ENCODE results near the gene CDH23. TPM values are rescaled to one million over a fixed set of nuclear protein-coding genes. Genes with fewer than 3 reads are reported as not detected.

The CDH23 gene
- total RNA-seq, 1 experiment from 2014 or later, result 0.34 TPM

- Histone ChIP-seq H3K27me3 (replicated peaks; ENCODE audit: control insufficient read depth, insufficient read depth, low read length) (no peaks in the 10 kb centered on the region), H3K4me1 (peaks cover 21% of the 10 kb centered on the region; the same call in 1 of the 2 replicates), H3K9me3 (no peaks in the 10 kb centered on the region), H3K4me3 (ENCODE audit: low read depth, low read length) (no peak overlapping the region), H3K36me3 (ENCODE audit: control insufficient read depth, insufficient read depth, low read length) (no peaks in the 10 kb centered on the region)
- Mint-ChIP-seq H3K27me3 (ENCODE audit: insufficient read depth, unreplicated experiment) (peaks cover 3% of the 10 kb centered on the region), H3K4me3 (ENCODE audit: unreplicated experiment) (peak overlapping the region; percentile 23), H3K9me3 (ENCODE audit: unreplicated experiment) (no peaks in the 10 kb centered on the region), H3K4me1 (ENCODE audit: low read depth, unreplicated experiment) (peaks cover 14% of the 10 kb centered on the region), H3K36me3 (ENCODE audit: insufficient read depth, unreplicated experiment) (no peaks in the 10 kb centered on the region), H3K27ac (ENCODE audit: unreplicated experiment) (no peak overlapping the region)
- ChIA-PET CTCF (interaction anchor here (3.8 kb wide), 1 partner anchor 57 kb away, joined by 50 read pairs; the partner anchor contains the start of gene SLC29A3), POLR2A (interaction anchor here (0.7 to 1.6 kb wide), 3 partner anchors 27 to 56 kb away, joined by 3 to 11 read pairs (median 6); partner anchors contain the start of gene SLC29A3)
- DNase-seq, result no peak
- no TSS peak for BruUV-seq (replicated peaks)
- TF ChIP-seq, protein P1, sequence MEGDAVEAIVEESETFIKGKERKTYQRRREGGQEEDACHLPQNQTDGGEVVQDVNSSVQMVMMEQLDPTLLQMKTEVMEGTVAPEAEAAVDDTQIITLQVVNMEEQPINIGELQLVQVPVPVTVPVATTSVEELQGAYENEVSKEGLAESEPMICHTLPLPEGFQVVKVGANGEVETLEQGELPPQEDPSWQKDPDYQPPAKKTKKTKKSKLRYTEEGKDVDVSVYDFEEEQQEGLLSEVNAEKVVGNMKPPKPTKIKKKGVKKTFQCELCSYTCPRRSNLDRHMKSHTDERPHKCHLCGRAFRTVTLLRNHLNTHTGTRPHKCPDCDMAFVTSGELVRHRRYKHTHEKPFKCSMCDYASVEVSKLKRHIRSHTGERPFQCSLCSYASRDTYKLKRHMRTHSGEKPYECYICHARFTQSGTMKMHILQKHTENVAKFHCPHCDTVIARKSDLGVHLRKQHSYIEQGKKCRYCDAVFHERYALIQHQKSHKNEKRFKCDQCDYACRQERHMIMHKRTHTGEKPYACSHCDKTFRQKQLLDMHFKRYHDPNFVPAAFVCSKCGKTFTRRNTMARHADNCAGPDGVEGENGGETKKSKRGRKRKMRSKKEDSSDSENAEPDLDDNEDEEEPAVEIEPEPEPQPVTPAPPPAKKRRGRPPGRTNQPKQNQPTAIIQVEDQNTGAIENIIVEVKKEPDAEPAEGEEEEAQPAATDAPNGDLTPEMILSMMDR (IDR thresholded peaks at IDR 0.05; ENCODE audit: insufficient read depth in 1 of 2, low read depth in 1 of 2, low read length in 1 of 2, severe bottlenecking in 1 of 2, unreplicated experiment in 1 of 2), result no peak
- intact Hi-C loops (cut with micrococcal nuclease; ENCODE audit: unreplicated experiment), result no loop called here
Observed at GRCh38 chr10:71375952-71376351, 20.8 kb upstream of the CDH23 start.

GRCh38 chr10:71378336-71379117, 18.2 kb upstream of the CDH23 start:
- no peaks in the 10 kb centered on the region for H3K9me3 Mint-ChIP-seq (ENCODE audit: unreplicated experiment)
- no peaks in the 10 kb centered on the region for H3K27me3 Mint-ChIP-seq (ENCODE audit: insufficient read depth, unreplicated experiment)
- H3K4me3 Mint-ChIP-seq (ENCODE audit: unreplicated experiment), result no peak overlapping the region
- Histone ChIP-seq H3K4me1 (peaks cover 21% of the 10 kb centered on the region; the same call in 1 of the 2 replicates), H3K4me3 (ENCODE audit: low read depth, low read length) (no peak overlapping the region), H3K9me3 (no peaks in the 10 kb centered on the region), H3K27me3 (replicated peaks; ENCODE audit: control insufficient read depth, insufficient read depth, low read length) (no peaks in the 10 kb centered on the region), H3K36me3 (ENCODE audit: control insufficient read depth, insufficient read depth, low read length) (no peaks in the 10 kb centered on the region)
- TF ChIP-seq, protein P1 (IDR thresholded peaks at IDR 0.05; ENCODE audit: insufficient read depth in 1 of 2, low read depth in 1 of 2, low read length in 1 of 2, severe bottlenecking in 1 of 2, unreplicated experiment in 1 of 2), result no peak
- intact Hi-C loops (cut with micrococcal nuclease; ENCODE audit: unreplicated experiment), result no loop called here
- H3K36me3 Mint-ChIP-seq (ENCODE audit: insufficient read depth, unreplicated experiment), result no peaks in the 10 kb centered on the region
- CTCF ChIA-PET, result interaction anchor here (0.8 to 3.8 kb wide), 4 partner anchors 9 to 134 kb away, joined by 3 to 50 read pairs (median 4); partner anchors contain the start of gene SLC29A3
- no TSS peak for BruUV-seq (replicated peaks)
- peaks cover 14% of the 10 kb centered on the region for H3K4me1 Mint-ChIP-seq (ENCODE audit: low read depth, unreplicated experiment)
- POLR2A ChIA-PET, result interaction anchor here (1.2 kb wide), 1 partner anchor 35 kb away, joined by 4 read pairs; no protein-coding TSS in a partner anchor
- H3K27ac Mint-ChIP-seq (ENCODE audit: unreplicated experiment), result no peak overlapping the region
- no peak for DNase-seq

- ChIA-PET CTCF (interaction anchor here (1.1 to 3.8 kb wide), 3 partner anchors 10 to 133 kb away, joined by 3 to 50 read pairs (median 5); partner anchors contain the start of gene SLC29A3), POLR2A (interaction anchor here (1.2 kb wide), 1 partner anchor 36 kb away, joined by 4 read pairs; no protein-coding TSS in a partner anchor)
- TF ChIP-seq, protein P1 (IDR thresholded peaks at IDR 0.05; ENCODE audit: insufficient read depth in 1 of 2, low read depth in 1 of 2, low read length in 1 of 2, severe bottlenecking in 1 of 2, unreplicated experiment in 1 of 2), result no peak
- BruUV-seq (replicated peaks), result no TSS peak
- no peak for DNase-seq
- intact Hi-C loops (cut with micrococcal nuclease; ENCODE audit: unreplicated experiment), result no loop called here
- no peaks in the 10 kb centered on the region for H3K36me3 ChIP-seq (ENCODE audit: control insufficient read depth, insufficient read depth, low read length)
- no peaks in the 10 kb centered on the region for H3K27me3 ChIP-seq (replicated peaks; ENCODE audit: control insufficient read depth, insufficient read depth, low read length)
- Mint-ChIP-seq H3K4me1 (ENCODE audit: low read depth, unreplicated experiment) (peaks cover 14% of the 10 kb centered on the region), H3K9me3 (ENCODE audit: unreplicated experiment) (no peaks in the 10 kb centered on the region), H3K27ac (ENCODE audit: unreplicated experiment) (no peak overlapping the region), H3K36me3 (ENCODE audit: insufficient read depth, unreplicated experiment) (no peaks in the 10 kb centered on the region), H3K4me3 (ENCODE audit: unreplicated experiment) (no peak overlapping the region), H3K27me3 (ENCODE audit: insufficient read depth, unreplicated experiment) (no peaks in the 10 kb centered on the region)
- H3K4me1 ChIP-seq, result peaks cover 21% of the 10 kb centered on the region; the same call in 1 of the 2 replicates
- no peak overlapping the region for H3K4me3 ChIP-seq (ENCODE audit: low read depth, low read length)
- H3K9me3 ChIP-seq, result no peaks in the 10 kb centered on the region
Observed at GRCh38 chr10:71379118-71379766, 17.5 kb upstream of the CDH23 start.

Data from Caco-2 (cell line).